NCI-H2081 treated with DMSO at 0.1 percent for 48 hours (cell line): ENCODE data around the gene LMF1.
"Not testable (repeated sequence)": the region's sequence is repeated elsewhere in the genome, so short reads cannot be mapped to it uniquely, and the experiment has no call there.

ENCODE experiments used
- DNase-seq: peaks from one replicate; lab custom pipeline; 2025; lab: John Stamatoyannopoulos, UW

LMF1 gene

DNA sequence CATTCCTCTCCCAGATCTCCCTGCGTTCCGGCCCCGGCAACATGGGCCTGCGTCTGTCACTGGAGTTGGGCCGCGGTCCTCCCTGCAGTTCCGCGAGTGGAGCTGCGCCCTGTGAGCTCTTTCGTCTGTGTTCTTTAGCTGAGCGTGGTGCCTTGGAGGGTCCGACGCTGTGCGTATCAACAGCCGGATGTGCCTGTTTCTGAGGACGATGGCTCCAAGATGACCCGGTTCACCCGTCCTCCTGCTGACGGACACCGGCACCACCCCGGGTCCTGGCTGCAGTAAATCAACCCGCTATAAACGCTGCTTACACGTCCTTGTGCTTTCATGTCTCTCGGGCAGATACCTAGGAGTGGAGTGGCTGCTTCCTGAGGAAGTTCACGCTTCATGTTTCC, 125.4 kb downstream of the LMF1 start:
- no peak for DNase-seq

- no peak for DNase-seq
Measured at GRCh38 chr16:844638-845350, 126.0 kb downstream of the LMF1 start.

GRCh38 chr16:843771-844170, 127.0 kb downstream of the LMF1 start:
- DNase-seq, result no peak

DNA sequence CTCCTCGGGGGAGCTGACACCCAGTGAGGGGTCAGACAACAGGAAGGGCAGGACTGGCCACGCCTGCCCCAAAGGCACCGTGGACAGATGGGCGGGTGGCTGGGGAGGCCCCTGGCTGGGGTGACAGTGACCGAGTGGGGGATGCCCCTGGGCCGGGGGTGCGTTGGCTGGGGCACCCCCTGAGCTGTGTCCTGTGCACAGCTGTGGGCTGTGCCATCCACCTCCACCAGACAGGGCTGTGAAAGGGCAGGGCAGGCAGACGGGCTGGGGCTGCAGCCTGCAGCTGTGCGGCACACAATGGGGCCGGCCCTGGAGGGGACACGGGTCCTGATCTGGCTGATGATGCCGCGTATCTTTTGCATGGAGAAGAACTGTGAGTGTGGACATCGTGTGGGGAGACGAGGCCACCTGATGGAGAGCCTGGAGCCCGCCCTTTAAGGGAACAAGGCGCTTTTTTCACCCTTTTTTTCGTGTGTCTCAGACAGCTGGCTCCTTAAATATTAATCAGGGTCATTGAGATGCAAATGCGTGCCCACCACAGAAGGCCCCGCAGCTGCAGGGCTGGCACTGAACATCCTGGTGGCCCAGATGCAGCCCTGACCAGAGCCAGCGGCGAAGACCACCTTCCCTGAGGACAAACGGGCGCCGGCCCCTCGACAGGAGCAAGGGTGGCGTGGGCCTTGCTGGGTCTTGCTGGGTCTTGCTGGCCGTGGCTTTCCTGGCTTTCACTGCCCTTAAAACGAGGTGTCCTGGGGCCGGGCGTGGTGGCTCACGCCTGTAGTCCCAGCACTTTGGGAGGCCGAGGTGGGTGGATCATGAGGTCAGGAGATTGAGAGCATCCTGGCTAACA, 127.8 kb downstream of the LMF1 start:
- no peak for DNase-seq

GRCh38 chr16:842061-842476, 128.7 kb downstream of the LMF1 start:
- no peak for DNase-seq

GRCh38 chr16:841455-842060, 129.2 kb downstream of the LMF1 start:
- no peak for DNase-seq

GRCh38 chr16:840561-841454, 130.0 kb downstream of the LMF1 start:
- no peak for DNase-seq

DNA sequence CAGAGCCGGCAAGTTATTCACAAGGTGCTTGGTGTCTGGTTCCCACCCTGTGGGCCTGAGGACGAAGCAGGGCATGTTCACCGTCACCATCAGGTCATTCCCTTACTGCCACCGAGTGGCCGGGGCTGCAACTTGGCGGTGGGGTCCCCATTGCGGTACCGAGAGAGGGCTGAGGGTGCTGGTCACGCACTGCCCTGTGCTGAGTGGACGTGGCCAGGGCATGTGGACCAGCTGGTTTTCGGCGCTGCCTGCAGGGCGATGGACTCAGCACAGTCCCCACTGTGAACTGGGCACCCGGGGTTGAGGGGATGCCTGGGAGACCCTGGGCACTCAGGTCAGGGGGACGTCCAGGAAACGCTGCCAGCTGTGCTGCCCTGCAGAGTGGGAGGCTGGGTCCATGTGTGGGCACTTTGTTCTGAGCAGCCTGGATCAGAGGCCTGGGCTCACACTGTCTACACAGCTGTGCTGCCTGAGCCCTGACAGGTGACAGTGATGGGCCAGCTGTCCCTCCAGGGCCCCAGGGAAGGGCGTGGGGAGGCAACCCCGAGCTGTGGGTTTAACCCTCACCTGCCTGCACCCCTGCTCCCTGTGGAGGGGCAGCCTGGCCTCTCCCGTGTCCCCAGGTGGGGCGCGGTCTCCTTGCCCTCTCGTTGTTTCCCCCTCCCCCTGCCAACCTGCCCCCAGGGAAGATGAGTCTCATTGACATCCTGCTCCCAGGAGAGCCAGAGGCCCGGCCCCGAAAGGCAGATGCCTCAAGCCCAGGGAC, 131.0 kb downstream of the LMF1 start:
- no peak for DNase-seq

DNA sequence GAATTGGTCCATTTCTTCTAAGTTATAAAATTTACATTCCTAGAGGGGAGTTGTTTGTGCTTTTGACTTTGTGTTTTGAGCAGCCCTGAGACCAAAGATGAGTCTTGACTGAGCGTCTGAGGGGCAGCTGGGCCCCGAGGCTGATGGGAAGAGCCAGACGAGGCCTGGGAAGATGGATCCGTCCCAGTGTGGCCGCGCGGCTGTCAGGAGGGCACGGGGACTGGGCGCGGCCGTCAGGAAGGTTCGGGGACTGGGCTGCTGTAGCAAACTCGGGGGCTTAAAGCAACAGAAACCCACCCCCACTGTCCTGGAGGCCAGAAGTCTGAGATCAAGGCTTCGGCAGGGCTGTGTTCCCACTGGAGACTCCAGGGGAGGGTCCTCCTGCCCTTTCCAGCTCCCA, 132.0 kb downstream of the LMF1 start:
- DNase-seq, result no peak

DNA sequence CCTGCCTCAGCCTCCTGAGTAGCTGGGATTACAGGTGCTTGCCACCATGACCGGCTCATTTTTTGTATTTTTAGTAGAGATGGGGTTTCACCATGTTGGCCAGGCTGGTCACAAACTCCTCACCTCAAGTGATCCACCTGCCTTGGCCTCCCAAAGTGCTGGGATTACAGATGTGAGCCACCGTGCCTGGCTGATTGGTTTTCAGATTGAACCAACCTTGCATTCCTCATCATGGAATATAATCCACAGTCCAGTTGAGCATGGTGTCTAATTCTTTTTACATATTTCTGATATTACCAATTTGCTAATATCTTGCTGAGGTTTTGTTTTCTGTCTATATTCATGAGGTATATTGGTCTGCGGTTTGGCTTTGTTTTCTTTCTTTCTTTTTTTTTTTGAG, 134.0 kb downstream of the LMF1 start:
- DNase-seq, result not testable (repeated sequence)

- DNase-seq, result no peak
Measured at GRCh38 chr16:836221-836620, 134.6 kb downstream of the LMF1 start.

DNA sequence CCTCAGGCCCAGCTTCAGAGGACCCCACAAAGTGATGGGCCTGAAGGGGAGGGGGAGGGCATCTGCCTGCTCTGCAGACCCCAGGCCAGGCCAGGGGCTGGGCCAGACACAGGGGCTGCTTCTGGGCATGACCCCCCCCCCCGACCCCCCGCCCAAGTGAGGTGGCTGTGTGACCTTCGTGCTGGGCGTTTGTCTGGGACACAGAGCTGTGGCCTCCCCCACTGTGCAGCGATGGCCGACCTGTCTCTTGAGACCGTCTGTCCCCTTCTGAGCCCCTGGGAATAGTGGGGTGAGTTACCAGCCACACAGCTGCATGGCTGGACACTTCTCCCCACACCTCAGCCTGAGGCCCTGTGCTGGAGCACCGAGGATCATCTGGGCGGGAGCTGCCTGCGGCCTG, 135.4 kb downstream of the LMF1 start:
- no peak for DNase-seq

DNA sequence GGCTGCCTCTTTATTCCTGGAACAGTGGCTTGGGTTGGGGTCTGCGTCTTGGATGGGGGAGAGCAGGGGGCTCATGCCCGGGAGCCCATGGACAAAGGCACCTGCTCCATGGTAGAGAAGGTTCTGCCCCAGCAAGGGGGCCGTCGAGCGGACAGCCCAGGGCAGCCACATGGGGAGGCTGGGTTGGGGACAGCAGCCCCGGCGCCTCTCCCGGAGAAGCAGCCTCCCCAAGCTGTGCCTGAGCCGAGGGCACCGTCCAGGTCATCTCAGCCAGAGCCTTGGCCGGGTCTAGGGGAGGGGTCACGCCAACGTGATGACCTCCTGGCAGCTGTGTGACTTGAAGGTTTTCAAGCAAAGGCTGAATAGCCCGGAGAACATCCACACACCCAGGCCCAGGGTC, 137.4 kb downstream of the LMF1 start:
- DNase-seq, result no peak

- DNase-seq, result no peak
Measured at GRCh38 chr16:832652-833336, 138.0 kb downstream of the LMF1 start.

- no peak for DNase-seq
Measured at GRCh38 chr16:831571-832413, 139.0 kb downstream of the LMF1 start.

- DNase-seq, result no peak
Measured at GRCh38 chr16:830871-831570, 139.8 kb downstream of the LMF1 start.

- DNase-seq, result no peak
Measured at GRCh38 chr16:830107-830870, 140.5 kb downstream of the LMF1 start.

DNA sequence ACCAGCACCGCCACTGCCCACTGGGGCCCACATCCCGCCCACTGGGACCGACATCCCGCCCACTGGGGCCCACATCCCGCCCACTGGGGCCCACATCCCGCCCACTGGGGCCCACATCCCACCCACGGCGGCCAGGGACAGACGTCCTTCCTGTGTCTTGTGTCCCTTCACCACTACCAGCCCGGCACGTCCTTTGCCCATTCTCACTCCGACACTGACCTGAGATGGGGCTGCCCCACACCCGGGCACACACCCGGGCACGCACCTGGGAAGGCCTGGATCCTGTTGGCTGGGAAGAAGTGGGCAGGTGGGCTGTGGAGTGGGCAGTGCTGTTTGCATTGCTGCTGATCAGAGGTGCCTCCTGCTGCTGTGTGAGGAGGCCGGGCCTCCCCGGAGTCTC, 141.9 kb downstream of the LMF1 start:
- DNase-seq, result no peak
